Measurements from ENCODE around the gene ERBB4. TPM values are rescaled to one million over a fixed set of nuclear protein-coding genes. Genes with fewer than 3 reads are reported as not detected.

Gene ERBB4
- total RNA-seq, 1 experiment from 2014 or later: 2.9 TPM

DNA sequence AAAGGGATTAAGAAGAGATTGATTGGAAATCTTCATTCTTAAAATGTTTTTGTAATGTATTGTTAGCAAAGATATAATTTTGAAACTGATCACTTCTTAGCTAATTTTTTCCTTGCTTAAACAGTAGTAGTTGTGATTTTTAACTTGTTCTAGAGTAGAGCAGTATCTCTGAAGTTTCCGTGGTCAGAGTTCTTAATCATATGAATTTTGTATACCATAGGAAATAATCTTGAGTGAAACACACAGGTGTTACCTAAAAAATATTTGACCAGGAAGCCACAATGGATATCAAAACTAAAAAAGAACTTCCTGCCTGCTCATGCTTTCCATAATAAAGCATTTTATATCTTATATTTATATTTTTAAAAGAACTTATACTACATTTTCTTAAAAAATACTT is 907.1 kb downstream of the ERBB4 start:
- intact Hi-C loops (cut with micrococcal nuclease; ENCODE audit: unreplicated experiment): no loop called here
- TF ChIP-seq, protein P1, sequence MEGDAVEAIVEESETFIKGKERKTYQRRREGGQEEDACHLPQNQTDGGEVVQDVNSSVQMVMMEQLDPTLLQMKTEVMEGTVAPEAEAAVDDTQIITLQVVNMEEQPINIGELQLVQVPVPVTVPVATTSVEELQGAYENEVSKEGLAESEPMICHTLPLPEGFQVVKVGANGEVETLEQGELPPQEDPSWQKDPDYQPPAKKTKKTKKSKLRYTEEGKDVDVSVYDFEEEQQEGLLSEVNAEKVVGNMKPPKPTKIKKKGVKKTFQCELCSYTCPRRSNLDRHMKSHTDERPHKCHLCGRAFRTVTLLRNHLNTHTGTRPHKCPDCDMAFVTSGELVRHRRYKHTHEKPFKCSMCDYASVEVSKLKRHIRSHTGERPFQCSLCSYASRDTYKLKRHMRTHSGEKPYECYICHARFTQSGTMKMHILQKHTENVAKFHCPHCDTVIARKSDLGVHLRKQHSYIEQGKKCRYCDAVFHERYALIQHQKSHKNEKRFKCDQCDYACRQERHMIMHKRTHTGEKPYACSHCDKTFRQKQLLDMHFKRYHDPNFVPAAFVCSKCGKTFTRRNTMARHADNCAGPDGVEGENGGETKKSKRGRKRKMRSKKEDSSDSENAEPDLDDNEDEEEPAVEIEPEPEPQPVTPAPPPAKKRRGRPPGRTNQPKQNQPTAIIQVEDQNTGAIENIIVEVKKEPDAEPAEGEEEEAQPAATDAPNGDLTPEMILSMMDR (IDR thresholded peaks at IDR 0.05; ENCODE audit: unreplicated experiment): no peak
- CTCF ChIA-PET: no interaction called here
- Mint-ChIP-seq H3K9me3 (ENCODE audit: low read depth, unreplicated experiment) (no peaks in the 10 kb centered on the region), H3K4me3 (ENCODE audit: low read depth, unreplicated experiment) (no peak overlapping the region), H3K27ac (ENCODE audit: unreplicated experiment) (no peak overlapping the region), H3K27me3 (ENCODE audit: unreplicated experiment) (no peaks in the 10 kb centered on the region), H3K36me3 (ENCODE audit: insufficient read depth, unreplicated experiment) (no peaks in the 10 kb centered on the region), H3K4me1 (ENCODE audit: low read depth, unreplicated experiment) (no peaks in the 10 kb centered on the region)
- no TSS peak for BruUV-seq (replicated peaks)
- DNase-seq: no peak

DNA sequence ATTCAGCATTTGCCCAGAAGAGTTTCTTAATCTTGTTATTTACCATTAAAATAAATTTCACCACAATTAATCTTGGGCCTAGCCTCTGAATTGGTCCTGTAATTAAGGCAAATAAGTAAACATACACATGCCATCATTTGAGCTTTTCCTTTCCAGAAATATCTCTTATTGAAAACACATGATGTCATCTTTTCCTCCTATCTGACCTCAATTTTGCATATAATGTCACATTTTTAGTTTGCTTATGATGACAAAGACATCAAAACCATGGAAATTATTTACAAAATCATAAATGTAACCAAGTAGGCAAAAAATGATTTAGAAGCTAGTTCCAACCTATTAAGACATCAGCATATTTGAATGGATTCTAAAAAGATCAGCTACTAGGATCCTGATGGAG is 915.5 kb downstream of the ERBB4 start:
- no peaks in the 10 kb centered on the region for H3K27me3 Mint-ChIP-seq (ENCODE audit: unreplicated experiment)
- no peaks in the 10 kb centered on the region for H3K4me1 Mint-ChIP-seq (ENCODE audit: low read depth, unreplicated experiment)
- no peak overlapping the region for H3K4me3 Mint-ChIP-seq (ENCODE audit: low read depth, unreplicated experiment)
- no peak overlapping the region for H3K27ac Mint-ChIP-seq (ENCODE audit: unreplicated experiment)
- CTCF ChIA-PET: no interaction called here
- no peak for DNase-seq
- peaks cover 3% of the 10 kb centered on the region for H3K9me3 Mint-ChIP-seq (ENCODE audit: low read depth, unreplicated experiment)
- TF ChIP-seq, protein P1 (IDR thresholded peaks at IDR 0.05; ENCODE audit: unreplicated experiment): no peak
- BruUV-seq (replicated peaks): no TSS peak
- no peaks in the 10 kb centered on the region for H3K36me3 Mint-ChIP-seq (ENCODE audit: insufficient read depth, unreplicated experiment)
- intact Hi-C loops (cut with micrococcal nuclease; ENCODE audit: unreplicated experiment): no loop called here

DNA sequence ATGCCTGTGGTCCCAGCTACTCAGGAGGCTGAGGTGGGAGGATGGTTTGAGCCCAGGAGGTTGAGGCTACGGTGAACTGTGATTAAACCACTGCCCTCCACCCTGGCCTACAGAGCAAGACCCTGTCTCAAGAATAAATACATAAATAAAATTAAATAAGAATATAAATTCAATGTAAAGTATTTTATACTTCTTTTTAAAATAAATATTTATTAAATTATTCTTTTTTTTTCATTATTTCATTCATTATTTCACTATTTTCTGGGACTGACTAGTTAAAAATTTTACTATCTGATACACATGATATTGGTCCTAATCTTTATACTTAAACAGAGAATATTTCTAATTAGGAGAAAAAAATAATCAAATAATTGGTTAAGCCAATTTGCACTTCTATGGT is 917.6 kb downstream of the ERBB4 start:
- no peak overlapping the region for H3K4me3 Mint-ChIP-seq (ENCODE audit: low read depth, unreplicated experiment)
- TF ChIP-seq, protein P1 (IDR thresholded peaks at IDR 0.05; ENCODE audit: unreplicated experiment): no peak
- H3K4me1 Mint-ChIP-seq (ENCODE audit: low read depth, unreplicated experiment): no peaks in the 10 kb centered on the region
- H3K9me3 Mint-ChIP-seq (ENCODE audit: low read depth, unreplicated experiment): peaks cover 3% of the 10 kb centered on the region
- intact Hi-C loops (cut with micrococcal nuclease; ENCODE audit: unreplicated experiment): no loop called here
- no peaks in the 10 kb centered on the region for H3K27me3 Mint-ChIP-seq (ENCODE audit: unreplicated experiment)
- no peak for DNase-seq
- no TSS peak for BruUV-seq (replicated peaks)
- H3K36me3 Mint-ChIP-seq (ENCODE audit: insufficient read depth, unreplicated experiment): no peaks in the 10 kb centered on the region
- CTCF ChIA-PET: no interaction called here
- no peak overlapping the region for H3K27ac Mint-ChIP-seq (ENCODE audit: unreplicated experiment)

DNA sequence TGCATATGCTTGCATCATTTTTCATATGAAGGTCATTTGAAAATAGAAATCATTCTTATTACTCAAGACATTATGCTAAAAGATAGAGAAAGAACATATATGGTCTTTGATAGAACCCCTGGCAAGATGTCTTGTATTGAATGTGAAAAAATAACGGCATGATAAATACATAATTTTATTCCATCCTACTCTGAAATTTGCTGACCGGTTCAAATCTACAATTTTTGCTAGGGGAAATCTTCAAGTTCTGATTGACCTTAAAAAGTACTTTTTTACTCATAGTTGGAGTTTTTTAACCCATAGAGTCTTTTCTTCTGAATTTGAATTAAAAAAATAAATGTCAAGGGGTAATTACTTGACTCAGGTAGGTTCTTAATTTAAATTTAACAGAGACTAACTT is 920.8 kb downstream of the ERBB4 start:
- Mint-ChIP-seq H3K4me3 (ENCODE audit: low read depth, unreplicated experiment) (no peak overlapping the region), H3K36me3 (ENCODE audit: insufficient read depth, unreplicated experiment) (no peaks in the 10 kb centered on the region)
- BruUV-seq (replicated peaks): no TSS peak

More for the DNA sequence above, 920.8 kb downstream of the ERBB4 start:
- H3K4me1 Mint-ChIP-seq (ENCODE audit: low read depth, unreplicated experiment): no peaks in the 10 kb centered on the region
- intact Hi-C loops (cut with micrococcal nuclease; ENCODE audit: unreplicated experiment): no loop called here
- TF ChIP-seq, protein P1 (IDR thresholded peaks at IDR 0.05; ENCODE audit: unreplicated experiment): no peak
- no peak overlapping the region for H3K27ac Mint-ChIP-seq (ENCODE audit: unreplicated experiment)
- H3K27me3 Mint-ChIP-seq (ENCODE audit: unreplicated experiment): no peaks in the 10 kb centered on the region
- peaks cover 3% of the 10 kb centered on the region for H3K9me3 Mint-ChIP-seq (ENCODE audit: low read depth, unreplicated experiment)
- CTCF ChIA-PET: interaction anchor here (0.5 kb wide), 1 partner anchor 136 kb away, joined by 5 read pairs; no protein-coding TSS in a partner anchor
- no peak for DNase-seq

Data from Calu3 (cell line).